Psoas muscle (tissue), 8 donors: ENCODE results near the gene HCAR3. TPM values are rescaled to one million over a fixed set of nuclear protein-coding genes. Genes with fewer than 3 reads are reported as not detected.

Experiments
- ATAC-seq, 4 donors: fragments of 200-7000 bp; cut with Tn5 transposase; one replicate each; pipeline ENCODE4 v1.9.1; 2020; ENCODE audit warnings: moderate library complexity in 3 of 4, mild to moderate bottlenecking in 2 of 4
- DNase-seq, 2 donors: peaks; one replicate each; pipeline ENCODE4 v3.0.0-alpha.2; 2020
- H3K27ac ChIP-seq: fragments of 200-600 bp; one replicate; pipeline ENCODE4 v1.8.0; 2022
- H3K27me3 ChIP-seq, 3 donors: fragments of 200-600 bp in 1 of 3; one replicate each; pipeline versions ENCODE4 v1.6.1 to v1.8.0; 2013 to 2022; ENCODE audit warnings: low read length in 2 of 3, mild to moderate bottlenecking in 2 of 3, moderate library complexity in 1 of 3; ENCODE audit not compliant: insufficient read depth in 3 of 3
- H3K36me3 ChIP-seq, 2 donors: fragments of 200-600 bp in 1 of 2; one replicate each; pipeline versions ENCODE4 v1.6.1 to v1.8.0; 2013 to 2022; ENCODE audit warnings: low read depth in 1 of 2, mild to moderate bottlenecking in 1 of 2, moderate library complexity in 1 of 2; ENCODE audit not compliant: insufficient read depth in 1 of 2
- H3K4me1 ChIP-seq: fragments of 200-600 bp; one replicate; pipeline ENCODE4 v1.8.0; 2022
- H3K4me3 ChIP-seq: fragments of 200-600 bp; one replicate; pipeline ENCODE4 v1.8.0; 2022; ENCODE audit warnings: mild to moderate bottlenecking
- H3K9me3 ChIP-seq: fragments of 200-600 bp; one replicate; pipeline ENCODE4 v1.8.0; 2022
- CTCF ChIP-seq: fragments of 200-600 bp; IDR thresholded peaks from one replicate; pipeline ENCODE4 v1.8.0; 2022; ENCODE audit warnings: antibody characterized with exemption
- WGBS, 3 donors: extraction: QIAGEN DNeasy Blood & Tissue Kit; methylation state at CpG; one replicate each; pipeline versions ENCODE4 v1.1.6 to v1.1.7; 2013; 5-methylcytosine and 5-hydroxymethylcytosine counted together
- intact Hi-C, 2 donors: fragments of 100-400 bp; cut with DNase I; formaldehyde crosslinking; loops; one replicate each; pipeline versions ENCODE4 v1.11.0 to v1.14.2; 2022
- polyA plus RNA-seq, 3 donors: library from polyadenylated mRNA; stranded (reverse); fragments of 200-250 nt; gene quantifications; one replicate each; pipeline ENCODE4 v1.2.3, GENCODE V29; 2013
- total RNA-seq, 4 donors: library from RNA; stranded (reverse); fragmentation: NEBNext Ultra II Directional in 2 of 4; extraction: Animal tissue kit (Norgen Biotek cat#: 25700) in 2 of 4; gene quantifications; one replicate each; pipeline versions ENCODE4 v1.2.1 to v1.2.4, GENCODE V29; 2021 to 2023
- donor health status: healthy with polysubstance abuse.
- donor health status: DM: no; HTN: no; CAD: no; lungs with moderate emphysema.
- donor health status: Bipolar disorder and iron deficiency.
- donor health status: healthy.
- donor health status: DM: yes; HTN: yes; CAD: no.
- donor health status: DM: no; HTN: no; CAD: no.
- donor health status: DM: no; HTN: no; CAD: no.
- donor health status: DM: yes; HTN: yes; CAD: no.

The HCAR3 gene
- total and polyA plus RNA-seq, 7 donors, result 0.07 to 0.44 (median 0.13) TPM; not detected in 4

- no peaks in the 10 kb centered on the region for H3K9me3 ChIP-seq
- TF ChIP-seq CTCF, result no peak
- 67 to 72% (median 72%) methylated on average over 6 of the region's 6 CpGs for WGBS, 3 donors
- DNase-seq (no peak), ATAC-seq (no peak)
- peaks cover 0 to 13% of the 10 kb centered on the region in 2 donors for H3K36me3 ChIP-seq
- no peak overlapping the region for H3K27ac ChIP-seq
- intact Hi-C loops, result loop anchor here in 1 of 2 donors (10.0 kb wide), 1 partner anchor 225 kb away; the partner anchor contains the start of genes KNTC1 and RSRC2
- no peak overlapping the region for H3K4me3 ChIP-seq
- H3K4me1 ChIP-seq, result peaks cover 14% of the 10 kb centered on the region
- H3K27me3 ChIP-seq, result no peaks in the 10 kb centered on the region
Measured at GRCh38 chr12:122749569-122750332, 33.1 kb upstream of the HCAR3 start.

- no peaks in the 10 kb centered on the region for H3K27me3 ChIP-seq
- WGBS, 3 donors, result 74 to 82% (median 75%) methylated on average over 9 of the region's 9 CpGs
- DNase-seq (no peak), ATAC-seq (no peak)
- no peaks in the 10 kb centered on the region for H3K36me3 ChIP-seq
- no peak for TF ChIP-seq CTCF
- H3K27ac ChIP-seq, result no peak overlapping the region
- intact Hi-C loops, result no loop called here
- H3K9me3 ChIP-seq, result no peaks in the 10 kb centered on the region
- no peak overlapping the region for H3K4me3 ChIP-seq
- no peaks in the 10 kb centered on the region for H3K4me1 ChIP-seq
Measured at GRCh38 chr12:122747224-122748135, 30.9 kb upstream of the HCAR3 start.

- 87 to 95% (median 92%) methylated on average over 7 of the region's 7 CpGs for WGBS, 3 donors
- Histone ChIP-seq H3K27me3 (no peaks in the 10 kb centered on the region), H3K4me3 (no peak overlapping the region), H3K9me3 (no peaks in the 10 kb centered on the region), H3K27ac (no peak overlapping the region), H3K4me1 (no peaks in the 10 kb centered on the region), H3K36me3 (no peaks in the 10 kb centered on the region)
- TF ChIP-seq CTCF, result no peak
- no peak for DNase-seq
- intact Hi-C loops, result no loop called here
- no peak for ATAC-seq
Measured at GRCh38 chr12:122743895-122744525, 27.4 kb upstream of the HCAR3 start.

GRCh38 chr12:122740351-122740750, 23.7 kb upstream of the HCAR3 start:
- TF ChIP-seq CTCF, result no peak
- Histone ChIP-seq H3K9me3 (no peaks in the 10 kb centered on the region), H3K27me3 (no peaks in the 10 kb centered on the region), H3K36me3 (no peaks in the 10 kb centered on the region), H3K27ac (no peak overlapping the region), H3K4me1 (no peaks in the 10 kb centered on the region), H3K4me3 (no peak overlapping the region)
- ATAC-seq (no peak), DNase-seq (no peak)
- 85 to 90% (median 90%) methylated on average over 7 of the region's 7 CpGs for WGBS, 3 donors
- intact Hi-C loops, result no loop called here
